CD14-positive monocyte (primary cell): Measurements from ENCODE around the gene FBP2. TPM values are rescaled to one million over a fixed set of nuclear protein-coding genes. Genes with fewer than 3 reads are reported as not detected.

Source experiments
- DNase-seq, 3 donors: peaks; one replicate each; pipeline ENCODE4 v3.0.0-alpha.2; 2011 to 2022
- H2AFZ ChIP-seq: 2 replicates; pipeline ENCODE4 v1.6.0; 2012; ENCODE audit warnings: mild to moderate bottlenecking, low read depth, low read length, inconsistent platforms; ENCODE audit not compliant: insufficient read depth, poor library complexity, severe bottlenecking
- H3K27ac ChIP-seq, 2 donors: 1 replicate in 1 of 2; 2 replicates in 1 of 2; pipeline ENCODE4 v1.5.1; 2012 to 2013; ENCODE audit warnings: low read length in 2 of 2, control low read depth in 1 of 2, inconsistent platforms in 1 of 2, low read depth in 1 of 2, mild to moderate bottlenecking in 1 of 2
- H3K27me3 ChIP-seq, 2 donors: one replicate each; pipeline versions ENCODE4 v1.6.0 to v1.6.1; 2011 to 2013; ENCODE audit warnings: low read length in 2 of 2; ENCODE audit not compliant: control insufficient read depth in 2 of 2, insufficient read depth in 2 of 2
- H3K36me3 ChIP-seq, 2 donors: replicated peaks in 1 of 2; 1 replicate in 1 of 2; 2 replicates in 1 of 2; pipeline versions ENCODE4 v1.5.1 to v1.6.1; 2012 to 2013; ENCODE audit warnings: low read length in 2 of 2, control low read depth in 1 of 2, inconsistent platforms in 1 of 2, mild to moderate bottlenecking in 1 of 2; ENCODE audit not compliant: insufficient read depth in 2 of 2, control insufficient read depth in 1 of 2
- H3K4me1 ChIP-seq, 2 donors: 1 replicate in 1 of 2; 2 replicates in 1 of 2; pipeline versions ENCODE4 v1.5.1 to v1.6.1; 2012 to 2013; ENCODE audit warnings: low read length in 2 of 2, control low read depth in 1 of 2, inconsistent platforms in 1 of 2, mild to moderate bottlenecking in 1 of 2, moderate library complexity in 1 of 2; ENCODE audit not compliant: insufficient read depth in 2 of 2, control insufficient read depth in 1 of 2
- H3K4me2 ChIP-seq: replicated peaks from 2 replicates; pipeline ENCODE3; 2012; ENCODE audit warnings: low read length, moderate library complexity, mild to moderate bottlenecking; ENCODE audit not compliant: poor library complexity, severe bottlenecking; ENCODE audit errors: extremely low read depth
- H3K4me3 ChIP-seq, 3 experiments: fragments of 200-600 bp in 1 of 3; sonication (generic) in 1 of 3; replicated peaks in 1 of 3; 1 replicate in 2 of 3; 2 replicates in 1 of 3; pipeline ENCODE4 v1.5.1; 2011 to 2013; ENCODE audit warnings: low read length in 3 of 3, mild to moderate bottlenecking in 3 of 3, control low read depth in 2 of 3, low read depth in 2 of 3, inconsistent platforms in 1 of 3, moderate library complexity in 1 of 3
- H3K79me2 ChIP-seq: 2 replicates; pipeline ENCODE4 v1.6.0; 2012; ENCODE audit warnings: mild to moderate bottlenecking, control low read depth, inconsistent platforms, low read length, moderate library complexity; ENCODE audit not compliant: insufficient read depth
- H3K9ac ChIP-seq: 2 replicates; pipeline ENCODE4 v1.6.0; 2017; ENCODE audit warnings: low read length, mild to moderate bottlenecking; ENCODE audit not compliant: insufficient read depth, poor library complexity, severe bottlenecking
- H3K9me3 ChIP-seq, 2 donors: replicated peaks in 1 of 2; 1 replicate in 1 of 2; 2 replicates in 1 of 2; pipeline versions ENCODE4 v1.5.1 to v1.6.1; 2012 to 2013; ENCODE audit warnings: low read length in 2 of 2, control low read depth in 1 of 2; ENCODE audit not compliant: control insufficient read depth in 1 of 2, insufficient read depth in 1 of 2
- H4K20me1 ChIP-seq: 2 replicates; pipeline ENCODE4 v1.6.0; 2012; ENCODE audit warnings: mild to moderate bottlenecking, low read length, control low read depth, moderate library complexity; ENCODE audit not compliant: insufficient read depth
- H3K27ac Mint-ChIP-seq, 7 donors: one replicate each; pipeline ENCODE4 v1.8.0; 2020; ENCODE audit warnings: mild to moderate bottlenecking in 7 of 7, mixed read lengths in 7 of 7, moderate library complexity in 6 of 7, inconsistent platforms in 2 of 7
- H3K27me3 Mint-ChIP-seq, 3 donors: one replicate each; pipeline ENCODE4 v1.8.0; 2021 to 2022; ENCODE audit warnings: low read depth in 3 of 3, mild to moderate bottlenecking in 3 of 3, mixed read lengths in 3 of 3, moderate library complexity in 3 of 3, inconsistent platforms in 1 of 3
- H3K36me3 Mint-ChIP-seq, 2 donors: one replicate each; pipeline ENCODE4 v1.8.0; 2020; ENCODE audit warnings: mixed read lengths in 2 of 2, inconsistent platforms in 1 of 2, mild to moderate bottlenecking in 1 of 2
- H3K4me1 Mint-ChIP-seq: one replicate; pipeline ENCODE4 v1.8.0; 2020; ENCODE audit warnings: mild to moderate bottlenecking, mixed read lengths
- H3K4me3 Mint-ChIP-seq, 2 donors: one replicate each; pipeline ENCODE4 v1.8.0; 2020; ENCODE audit warnings: mild to moderate bottlenecking in 2 of 2, mixed read lengths in 2 of 2, moderate library complexity in 1 of 2
- H3K9me3 Mint-ChIP-seq, 7 donors: one replicate each; pipeline ENCODE4 v1.8.0; 2020 to 2022; ENCODE audit warnings: mixed read lengths in 7 of 7, mild to moderate bottlenecking in 6 of 7, moderate library complexity in 6 of 7, inconsistent platforms in 2 of 7
- WGBS: methylation state at CpG from one replicate; pipeline ENCODE4 v1.1.5; 2013; ENCODE audit warnings: missing lambda C conversion rate; ENCODE audit not compliant: insufficient coverage; 5-methylcytosine and 5-hydroxymethylcytosine counted together
- intact Hi-C, 2 donors: fragments of 100-400 bp; cut with micrococcal nuclease; formaldehyde crosslinking; loops; one replicate each; pipeline versions ENCODE4 v1.15.0 to v1.15.1; 2023
- polyA plus RNA-seq, 3 donors: library from polyadenylated mRNA; depleted of rRNA in 1 of 3; unstranded in 2 of 3; stranded (reverse) in 1 of 3; fragments of 300-500 nt in 2 of 3; fragments of >200 nt in 1 of 3; fragmentation: Illumina TruSeq in 2 of 3; gene quantifications; 1 replicate in 2 of 3; 2 replicates in 1 of 3; pipeline ENCODE4 v1.2.3, GENCODE V29; 2012 to 2021
- TF ChIP-seq, protein P1 (sequence below): fragments of 200-600 bp; IDR thresholded peaks from one replicate; pipeline ENCODE4 v1.8.0; 2022; ENCODE audit warnings: antibody characterized with exemption, mild to moderate bottlenecking

FBP2 gene
- polyA plus RNA-seq, 3 donors, result not detected

DNA sequence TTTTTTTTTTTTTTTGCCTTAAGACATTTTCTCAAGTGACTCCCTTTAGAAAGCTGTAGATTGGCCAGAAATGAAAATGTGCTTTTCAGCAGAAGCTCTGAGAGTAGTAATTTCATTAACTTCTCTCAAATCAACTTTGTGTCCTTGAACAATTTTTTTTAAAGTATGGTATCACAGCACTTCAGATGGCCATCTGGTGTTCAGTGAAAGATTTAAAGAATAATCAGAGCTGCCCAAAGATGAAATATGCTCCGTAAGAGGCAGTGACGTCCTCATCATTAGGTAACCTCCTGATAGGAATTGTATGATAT is 81.7 kb downstream of the FBP2 start:
- H3K4me1 Mint-ChIP-seq, result no peaks in the 10 kb centered on the region
- Histone ChIP-seq H3K4me3 (no peak overlapping the region), H3K9ac (no peak overlapping the region), H3K9me3 (no peaks in the 10 kb centered on the region), H2AFZ (no peak overlapping the region), H3K36me3 (no peaks in the 10 kb centered on the region), H3K79me2 (no peaks in the 10 kb centered on the region), H3K4me1 (no peaks in the 10 kb centered on the region), H4K20me1 (no peaks in the 10 kb centered on the region), H3K27ac (no peak overlapping the region), H3K27me3 (peaks cover 0 to 3% of the 10 kb centered on the region in 2 donors), H3K4me2 (no peak overlapping the region)
- DNase-seq, result no peak
- H3K36me3 Mint-ChIP-seq, result no peaks in the 10 kb centered on the region
- no peak overlapping the region for H3K27ac Mint-ChIP-seq
- H3K9me3 Mint-ChIP-seq, result peaks cover 0 to 2% (median 0%) of the 10 kb centered on the region in 7 donors
- H3K27me3 Mint-ChIP-seq, result peaks cover 3 to 6% (median 4%) of the 10 kb centered on the region in 3 donors
- TF ChIP-seq, protein P1, sequence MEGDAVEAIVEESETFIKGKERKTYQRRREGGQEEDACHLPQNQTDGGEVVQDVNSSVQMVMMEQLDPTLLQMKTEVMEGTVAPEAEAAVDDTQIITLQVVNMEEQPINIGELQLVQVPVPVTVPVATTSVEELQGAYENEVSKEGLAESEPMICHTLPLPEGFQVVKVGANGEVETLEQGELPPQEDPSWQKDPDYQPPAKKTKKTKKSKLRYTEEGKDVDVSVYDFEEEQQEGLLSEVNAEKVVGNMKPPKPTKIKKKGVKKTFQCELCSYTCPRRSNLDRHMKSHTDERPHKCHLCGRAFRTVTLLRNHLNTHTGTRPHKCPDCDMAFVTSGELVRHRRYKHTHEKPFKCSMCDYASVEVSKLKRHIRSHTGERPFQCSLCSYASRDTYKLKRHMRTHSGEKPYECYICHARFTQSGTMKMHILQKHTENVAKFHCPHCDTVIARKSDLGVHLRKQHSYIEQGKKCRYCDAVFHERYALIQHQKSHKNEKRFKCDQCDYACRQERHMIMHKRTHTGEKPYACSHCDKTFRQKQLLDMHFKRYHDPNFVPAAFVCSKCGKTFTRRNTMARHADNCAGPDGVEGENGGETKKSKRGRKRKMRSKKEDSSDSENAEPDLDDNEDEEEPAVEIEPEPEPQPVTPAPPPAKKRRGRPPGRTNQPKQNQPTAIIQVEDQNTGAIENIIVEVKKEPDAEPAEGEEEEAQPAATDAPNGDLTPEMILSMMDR, result no peak
- intact Hi-C loops, result no loop called here
- WGBS, result no CpG with 5 or more reads among the region's 2 CpGs
- no peak overlapping the region for H3K4me3 Mint-ChIP-seq

DNA sequence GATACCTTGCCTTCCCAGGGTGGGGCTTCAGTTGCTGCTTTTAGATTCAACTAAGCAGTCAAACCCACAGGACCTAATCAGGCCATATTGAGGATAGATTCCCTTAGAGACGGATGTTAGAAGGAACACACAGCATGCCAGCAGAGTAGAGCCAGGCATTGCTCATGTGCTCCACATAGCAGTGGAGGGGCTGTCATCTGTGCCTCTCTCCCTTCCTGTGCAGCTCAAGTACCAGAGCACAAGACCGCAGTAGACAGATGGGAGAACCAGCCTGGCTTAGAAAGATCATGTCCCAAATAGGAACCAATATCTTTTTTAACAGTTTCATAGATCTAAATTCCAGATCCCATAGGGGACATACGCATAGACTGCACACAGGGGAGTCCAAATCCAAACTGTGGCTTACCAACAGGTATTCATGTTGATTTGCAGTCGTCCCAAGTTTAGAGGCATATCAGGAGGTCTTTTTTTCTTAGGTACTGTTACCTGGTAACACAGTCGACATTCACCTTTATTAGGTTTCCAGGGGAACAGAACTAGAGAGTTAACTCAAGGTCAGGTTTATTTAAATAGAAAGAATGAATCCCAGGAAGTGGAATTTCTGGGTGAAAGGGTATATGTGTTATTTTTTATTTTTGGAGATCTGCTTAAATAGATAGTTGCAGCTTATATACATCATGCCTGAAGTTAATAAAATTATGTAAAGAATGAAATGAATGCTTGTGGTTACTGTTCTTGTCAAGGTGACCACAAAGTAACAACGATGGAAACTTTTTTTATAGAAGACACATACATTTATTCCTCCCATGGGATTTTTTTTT is 82.3 kb downstream of the FBP2 start:
- Mint-ChIP-seq H3K27me3 (peaks cover 3 to 4% (median 3%) of the 10 kb centered on the region in 3 donors), H3K4me1 (no peaks in the 10 kb centered on the region), H3K36me3 (no peaks in the 10 kb centered on the region), H3K9me3 (peaks cover 0 to 2% (median 0%) of the 10 kb centered on the region in 7 donors), H3K4me3 (no peak overlapping the region), H3K27ac (no peak overlapping the region)
- no peaks in the 10 kb centered on the region for H3K79me2 ChIP-seq
- no peak overlapping the region for H3K9ac ChIP-seq
- no peaks in the 10 kb centered on the region for H4K20me1 ChIP-seq
- no peaks in the 10 kb centered on the region for H3K9me3 ChIP-seq
- 83% methylated on average over 3 of the region's 6 CpGs for WGBS
- intact Hi-C loops, result no loop called here
- no peaks in the 10 kb centered on the region for H3K4me1 ChIP-seq
- H3K27ac ChIP-seq, result no peak overlapping the region
- no peak overlapping the region for H3K4me2 ChIP-seq
- peaks cover 0 to 3% of the 10 kb centered on the region in 2 donors for H3K27me3 ChIP-seq
- no peak overlapping the region for H2AFZ ChIP-seq
- TF ChIP-seq, protein P1, result no peak
- DNase-seq, result no peak
- H3K4me3 ChIP-seq, result no peak overlapping the region
- no peaks in the 10 kb centered on the region for H3K36me3 ChIP-seq

Other genes starting within 250 kb of the FBP2 start
- gene PCAT7, start 38.7 kb downstream of the FBP2 start, polyA plus RNA-seq, result not detected
- gene FBP1, start 45.7 kb upstream of the FBP2 start, polyA plus RNA-seq, result 10 to 100 TPM; 82.2 to 95.5 (median 84.4) TPM
- gene AOPEP, start 132.9 kb upstream of the FBP2 start, polyA plus RNA-seq, result 1 to 10 TPM; 3.0 to 4.1 (median 3.1) TPM